Measurements from ENCODE around the gene MMS22L. TPM values are rescaled to one million over a fixed set of nuclear protein-coding genes. Genes with fewer than 3 reads are reported as not detected.

MMS22L gene
- total and polyA plus RNA-seq, 2 of the 13 experiments (the other 11 are each of a cell fraction or from before 2014, with no cell fraction given), result 6.2 to 32.9 TPM

- TF ChIP-seq ARNT2 (CRISPR knock-in tag; IDR thresholded peaks at IDR 0.05; ENCODE audit: low read depth) (no peak), SP140L (CRISPR knock-in tag; IDR thresholded peaks at IDR 0.05; ENCODE audit: borderline replicate concordance) (no peak)
These were observed 190.2 kb downstream of the MMS22L start (continued) for GRCh38 chr6:97092673-97093305.

Measured in HepG2 (cell line).